ENCODE data around the gene FAM163B. TPM values are rescaled to one million over a fixed set of nuclear protein-coding genes. Genes with fewer than 3 reads are reported as not detected.

Gene FAM163B
- total and polyA plus RNA-seq, 2 experiments from 2014 or later: 0.35 to 1.0 TPM

- Histone ChIP-seq H2AFZ (no peak overlapping the region), H3K9me2 (replicated peaks; ENCODE audit: insufficient read depth) (no peaks in the 10 kb centered on the region), H3K27me3 (no peaks in the 10 kb centered on the region), H3K4me1 (ENCODE audit: insufficient read depth) (peaks cover 9% of the 10 kb centered on the region), H3K27ac (no peak overlapping the region), H3K4me2 (no peak overlapping the region), H3K9me3 (ENCODE audit: low read depth) (no peaks in the 10 kb centered on the region), H3K4me3 (no peak overlapping the region), H3K36me3 (replicated peaks; ENCODE audit: insufficient read depth, low read depth) (no peaks in the 10 kb centered on the region), H4K20me1 (ENCODE audit: insufficient read depth, poor library complexity, severe bottlenecking) (no peaks in the 10 kb centered on the region), H3K79me2 (no peaks in the 10 kb centered on the region)
- WGBS (ENCODE audit: low lambda C conversion rate, missing lambda C conversion rate): 91% methylated on average over 10 of the region's 10 CpGs
- no peak for TF ChIP-seq CTCF (IDR thresholded peaks at IDR 0.05; ENCODE audit: poor library complexity)
- no peak for TF ChIP-seq EZH2phosphoT487 (IDR thresholded peaks at IDR 0.05; ENCODE audit: low read depth, severe bottlenecking, unreplicated experiment)
- TF ChIP-seq EZH2 (IDR thresholded peaks at IDR 0.05; ENCODE audit: borderline replicate concordance): no peak
- no peak for DNase-seq (ENCODE audit: low spot score)
These were observed 56.1 kb downstream of the FAM163B start for GRCh38 chr9:133553123-133553522.

DNA sequence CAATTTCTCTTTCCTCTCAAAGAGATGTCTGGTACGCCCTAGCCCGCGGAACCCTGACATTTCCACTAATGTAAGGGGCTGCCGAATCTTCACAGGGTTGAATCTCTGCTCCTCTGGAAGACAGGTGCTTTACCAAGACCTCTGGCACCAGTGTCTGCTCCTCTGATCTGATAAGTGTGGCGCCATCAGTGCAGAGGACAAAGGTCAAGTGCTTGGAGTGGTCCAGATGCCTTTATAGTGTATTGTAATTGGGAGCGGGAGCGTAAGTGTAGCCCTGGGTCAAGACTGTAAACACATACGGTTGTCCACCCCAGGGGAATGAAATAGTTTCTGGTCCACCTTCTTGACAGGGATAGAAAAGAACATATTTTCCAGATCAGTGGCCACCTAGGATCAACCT lies 57.0 kb downstream of the FAM163B start:
- 69% methylated on average over 8 of the region's 8 CpGs for WGBS (ENCODE audit: low lambda C conversion rate, missing lambda C conversion rate)
- no peak overlapping the region for H2AFZ ChIP-seq

GRCh38 chr9:133551446-133551845 lies 57.7 kb downstream of the FAM163B start:
- H4K20me1 ChIP-seq (ENCODE audit: insufficient read depth, poor library complexity, severe bottlenecking): no peaks in the 10 kb centered on the region
- H3K9me3 ChIP-seq (ENCODE audit: low read depth): no peaks in the 10 kb centered on the region
- no peaks in the 10 kb centered on the region for H3K9me2 ChIP-seq (replicated peaks; ENCODE audit: insufficient read depth)
- H3K4me3 ChIP-seq: no peak overlapping the region
- H3K79me2 ChIP-seq: no peaks in the 10 kb centered on the region
- H3K27ac ChIP-seq: no peak overlapping the region
- no peak overlapping the region for H2AFZ ChIP-seq
- WGBS (ENCODE audit: low lambda C conversion rate, missing lambda C conversion rate): 73% methylated on average over 7 of the region's 7 CpGs
- DNase-seq (ENCODE audit: low spot score): no peak
- H3K36me3 ChIP-seq (replicated peaks; ENCODE audit: insufficient read depth, low read depth): no peaks in the 10 kb centered on the region
- no peaks in the 10 kb centered on the region for H3K4me1 ChIP-seq (ENCODE audit: insufficient read depth)
- TF ChIP-seq EZH2 (IDR thresholded peaks at IDR 0.05; ENCODE audit: borderline replicate concordance) (no peak), EZH2phosphoT487 (IDR thresholded peaks at IDR 0.05; ENCODE audit: low read depth, severe bottlenecking, unreplicated experiment) (no peak), CTCF (IDR thresholded peaks at IDR 0.05; ENCODE audit: poor library complexity) (no peak)
- H3K4me2 ChIP-seq: no peak overlapping the region
- H3K27me3 ChIP-seq: no peaks in the 10 kb centered on the region

More for the DNA sequence above, 57.0 kb downstream of the FAM163B start:
- no peak overlapping the region for H3K27ac ChIP-seq
- H3K36me3 ChIP-seq (replicated peaks; ENCODE audit: insufficient read depth, low read depth): no peaks in the 10 kb centered on the region
- H3K79me2 ChIP-seq: no peaks in the 10 kb centered on the region
- peaks cover under 1% of the 10 kb centered on the region for H3K4me1 ChIP-seq (ENCODE audit: insufficient read depth)
- no peaks in the 10 kb centered on the region for H4K20me1 ChIP-seq (ENCODE audit: insufficient read depth, poor library complexity, severe bottlenecking)
- TF ChIP-seq EZH2phosphoT487 (IDR thresholded peaks at IDR 0.05; ENCODE audit: low read depth, severe bottlenecking, unreplicated experiment): no peak
- TF ChIP-seq EZH2 (IDR thresholded peaks at IDR 0.05; ENCODE audit: borderline replicate concordance): no peak
- no peak for TF ChIP-seq CTCF (IDR thresholded peaks at IDR 0.05; ENCODE audit: poor library complexity)
- no peak overlapping the region for H3K4me2 ChIP-seq
- no peaks in the 10 kb centered on the region for H3K9me2 ChIP-seq (replicated peaks; ENCODE audit: insufficient read depth)
- H3K9me3 ChIP-seq (ENCODE audit: low read depth): no peaks in the 10 kb centered on the region
- no peak overlapping the region for H3K4me3 ChIP-seq
- H3K27me3 ChIP-seq: no peaks in the 10 kb centered on the region
- DNase-seq (ENCODE audit: low spot score): no peak

DNA sequence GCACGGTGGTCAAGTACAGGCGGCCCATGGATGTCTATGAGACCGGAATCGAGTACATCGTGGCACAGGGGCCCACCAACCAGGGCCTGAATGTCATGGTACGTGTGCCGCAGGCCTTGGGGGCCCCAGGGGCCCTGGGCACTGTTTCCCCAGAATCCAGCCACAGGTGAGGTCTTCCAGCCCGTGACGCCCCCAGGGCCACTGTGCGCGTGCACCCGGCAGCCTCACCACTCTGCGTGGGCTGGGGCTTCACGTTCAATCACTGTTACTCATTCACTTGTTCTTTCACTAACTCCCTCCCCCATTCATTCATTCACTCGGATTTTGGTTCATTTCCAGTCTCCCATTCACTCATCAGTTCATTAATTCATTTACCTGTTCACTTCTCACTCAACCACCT lies 62.1 kb downstream of the FAM163B start:
- H3K9me3 ChIP-seq (ENCODE audit: low read depth): no peaks in the 10 kb centered on the region
- H3K27ac ChIP-seq: no peak overlapping the region
- WGBS (ENCODE audit: low lambda C conversion rate, missing lambda C conversion rate): 89% methylated on average over 15 of the region's 15 CpGs
- no peak overlapping the region for H2AFZ ChIP-seq
- no peaks in the 10 kb centered on the region for H3K79me2 ChIP-seq
- no peak overlapping the region for H3K4me2 ChIP-seq
- TF ChIP-seq EZH2 (IDR thresholded peaks at IDR 0.05; ENCODE audit: borderline replicate concordance) (no peak), CTCF (IDR thresholded peaks at IDR 0.05; ENCODE audit: poor library complexity) (no peak), EZH2phosphoT487 (IDR thresholded peaks at IDR 0.05; ENCODE audit: low read depth, severe bottlenecking, unreplicated experiment) (no peak)
- H3K4me3 ChIP-seq: no peak overlapping the region
- H3K9me2 ChIP-seq (replicated peaks; ENCODE audit: insufficient read depth): no peaks in the 10 kb centered on the region
- no peak for DNase-seq (ENCODE audit: low spot score)
- H3K36me3 ChIP-seq (replicated peaks; ENCODE audit: insufficient read depth, low read depth): no peaks in the 10 kb centered on the region
- peaks cover 4% of the 10 kb centered on the region for H3K4me1 ChIP-seq (ENCODE audit: insufficient read depth)
- H4K20me1 ChIP-seq (ENCODE audit: insufficient read depth, poor library complexity, severe bottlenecking): no peaks in the 10 kb centered on the region
- H3K27me3 ChIP-seq: no peaks in the 10 kb centered on the region

Measured in hepatocyte (in vitro differentiated cells).